Activated CD4-positive, alpha-beta T cell treated with anti-CD3 and anti-CD28 coated beads, Interleukin-2, Interleukin-6, amounts not matched to agents 100 ng/mL and 50 ng/mL, durations not matched to agents 16 hours and 8 hours (primary cell): ENCODE results near the gene NDUFB4.
A peak's percentile ranks its signal among the peaks of the same experiment; 100 is the strongest.
"Not testable (repeated sequence)": the region's sequence is repeated elsewhere in the genome, so short reads cannot be mapped to it uniquely, and the experiment has no call there.

Experiments
- DNase-seq: peaks from one replicate; pipeline ENCODE4 v3.0.0-alpha.2; 2020

The NDUFB4 gene

DNA sequence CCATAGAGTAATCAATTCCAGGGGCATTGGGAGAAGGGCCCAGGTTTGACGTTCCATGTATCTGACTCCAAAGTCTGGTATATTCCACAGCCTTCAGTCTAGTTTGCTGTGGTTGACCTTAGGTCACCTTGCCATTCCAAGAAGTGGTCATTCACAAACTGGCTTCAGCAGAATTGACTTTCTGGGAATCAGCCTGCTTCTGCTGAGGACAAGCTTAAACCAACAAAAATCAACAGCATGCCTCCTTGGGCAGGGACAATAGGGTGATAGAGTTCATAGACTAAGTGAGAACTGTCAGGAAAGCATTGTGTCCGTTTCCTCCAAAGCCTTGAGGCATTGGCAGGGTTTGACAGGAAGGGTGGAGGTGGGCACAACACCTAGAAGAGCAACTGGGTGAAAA, 24.1 kb upstream of the NDUFB4 start:
- no peak for DNase-seq

DNA sequence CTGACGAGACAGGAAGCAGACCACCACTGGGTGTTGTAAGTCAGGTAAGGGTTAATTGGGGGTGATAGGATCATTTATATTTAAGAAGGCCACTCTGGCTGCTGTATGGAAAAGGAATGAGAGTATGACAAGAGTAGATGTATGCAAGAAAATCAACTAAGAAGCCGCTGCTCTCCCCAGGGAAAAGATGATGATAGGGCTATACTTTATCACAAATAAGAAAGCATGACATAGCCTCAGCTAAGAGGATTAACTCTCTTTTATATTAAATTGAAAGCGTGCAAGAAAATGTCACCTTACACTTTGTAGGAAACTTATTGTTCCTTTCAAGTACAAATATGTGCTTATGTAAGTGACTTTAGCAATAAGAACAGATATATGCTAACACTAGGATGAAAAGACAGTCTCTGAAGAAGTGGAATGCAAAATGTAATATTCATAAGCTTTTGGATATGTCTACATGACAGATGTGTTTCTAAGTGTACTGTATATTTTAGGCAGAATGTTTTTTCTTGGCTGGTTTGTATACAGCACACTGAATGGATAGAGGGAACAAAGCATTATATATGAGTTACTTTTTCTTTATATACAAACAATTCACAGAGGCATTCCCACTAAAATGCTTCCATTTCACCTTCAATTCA, 8.7 kb upstream of the NDUFB4 start:
- DNase-seq: no peak

- DNase-seq: no peak
These were observed 384 bp upstream of the NDUFB4 start for GRCh38 chr3:120595788-120596115.

DNA sequence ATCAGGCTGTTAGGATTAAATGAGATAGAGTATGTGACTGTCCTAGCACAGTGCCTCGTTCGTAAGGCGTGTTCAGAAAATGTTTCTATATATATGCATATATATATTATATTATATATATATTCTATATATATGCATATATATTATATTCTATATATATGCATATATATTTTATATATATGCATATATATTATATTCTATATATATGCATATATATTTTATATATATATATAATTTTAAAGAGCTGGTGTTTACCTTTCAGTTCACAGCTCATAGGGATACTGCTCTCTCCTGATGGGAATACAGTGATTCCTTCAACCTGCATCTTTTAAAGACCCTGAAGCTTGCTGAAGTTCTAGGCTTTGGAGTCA, 702 bp downstream of the NDUFB4 start:
- no peak for DNase-seq

DNA sequence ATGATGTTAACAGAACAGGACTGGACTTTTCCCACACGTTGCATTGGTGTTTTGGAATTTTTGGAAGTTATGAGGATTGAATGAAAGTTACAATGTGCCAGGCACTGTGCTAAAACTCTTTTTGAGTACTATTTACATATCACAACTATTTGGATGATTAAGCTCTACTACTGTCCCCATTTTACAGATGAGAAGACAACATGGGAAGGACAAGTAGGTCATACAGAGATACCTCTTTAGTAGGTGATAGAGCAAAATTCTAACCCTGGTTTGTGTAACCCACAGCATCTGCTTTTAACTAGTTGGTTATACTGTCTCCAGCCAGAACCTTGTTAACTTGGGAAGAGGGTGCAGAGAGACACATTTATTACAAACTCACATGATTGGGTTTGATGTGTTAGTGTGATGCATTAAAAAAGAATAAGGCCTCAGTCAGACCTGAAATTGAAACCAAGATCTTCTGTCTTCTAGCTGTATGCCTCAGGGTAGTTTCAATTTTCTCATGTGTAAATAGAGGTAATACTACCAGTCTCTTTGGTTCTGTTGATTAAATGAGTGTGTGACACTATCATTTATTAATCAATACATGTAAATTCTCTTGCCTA, 1.4 kb downstream of the NDUFB4 start:
- peak; percentile 36 for DNase-seq

DNA sequence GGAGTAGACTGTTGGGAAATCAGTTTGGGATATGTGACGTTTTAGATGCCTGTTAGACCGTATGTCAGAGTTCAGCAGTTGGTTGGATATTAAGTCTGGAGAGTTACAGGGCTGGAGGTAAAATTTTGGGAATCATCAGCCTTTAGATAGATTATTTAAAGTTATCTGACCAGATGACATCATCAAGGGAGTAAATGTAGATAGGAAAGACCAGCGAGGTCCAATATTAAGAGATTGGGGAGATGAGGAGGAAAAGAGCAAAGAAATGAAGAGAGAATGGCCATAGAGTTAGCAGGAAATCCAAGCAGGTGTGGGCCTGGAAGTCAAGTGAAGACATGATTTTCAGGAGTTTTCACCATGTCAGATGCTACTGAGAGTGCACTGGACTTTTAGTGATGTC, 3.1 kb downstream of the NDUFB4 start:
- no peak for DNase-seq

DNA sequence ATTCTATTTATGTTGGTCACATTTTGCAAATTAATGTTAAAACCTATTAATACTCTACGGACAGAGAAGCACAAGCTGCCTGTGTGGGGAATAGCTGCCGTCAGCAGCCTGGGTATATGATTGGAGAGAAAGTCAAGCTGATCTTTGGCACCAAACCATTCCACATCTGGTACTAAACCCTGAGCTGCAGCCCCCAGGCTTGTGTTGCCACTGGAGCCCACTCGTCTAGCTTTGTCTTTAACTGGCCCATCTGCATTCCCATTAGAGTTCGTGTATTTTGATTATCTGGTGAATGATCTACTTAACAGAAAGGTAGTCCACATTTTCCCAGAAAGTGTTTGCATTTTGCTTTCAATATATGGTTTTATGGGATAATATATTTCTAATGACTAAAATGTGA, 5.4 kb downstream of the NDUFB4 start:
- DNase-seq: no peak

- DNase-seq: no peak
These were observed 6.5 kb downstream of the NDUFB4 start for GRCh38 chr3:120602682-120603081.

DNA sequence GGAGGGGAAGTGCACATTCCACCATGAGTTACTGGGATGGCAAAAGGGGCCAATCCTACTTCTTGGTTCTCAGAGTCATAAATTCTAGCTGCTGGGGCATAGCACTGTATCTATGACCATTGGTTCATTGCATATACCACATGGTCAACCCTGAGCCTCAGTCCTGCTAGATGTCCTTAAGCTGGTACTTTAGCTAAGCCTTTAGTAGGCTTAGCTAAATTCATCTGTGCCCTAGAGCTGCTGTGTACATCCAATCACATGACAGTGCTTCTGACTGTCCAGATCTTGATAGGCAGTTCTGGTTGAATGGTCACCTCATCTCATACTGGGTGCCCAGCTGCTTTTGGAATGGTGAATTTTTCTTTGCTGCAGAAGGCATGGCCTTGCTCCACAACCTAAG, 8.2 kb downstream of the NDUFB4 start:
- no peak for DNase-seq

GRCh38 chr3:120604784-120605183, 8.6 kb downstream of the NDUFB4 start:
- DNase-seq: no peak

- no peak for DNase-seq
These were observed 12.4 kb downstream of the NDUFB4 start for GRCh38 chr3:120608506-120608905.

DNA sequence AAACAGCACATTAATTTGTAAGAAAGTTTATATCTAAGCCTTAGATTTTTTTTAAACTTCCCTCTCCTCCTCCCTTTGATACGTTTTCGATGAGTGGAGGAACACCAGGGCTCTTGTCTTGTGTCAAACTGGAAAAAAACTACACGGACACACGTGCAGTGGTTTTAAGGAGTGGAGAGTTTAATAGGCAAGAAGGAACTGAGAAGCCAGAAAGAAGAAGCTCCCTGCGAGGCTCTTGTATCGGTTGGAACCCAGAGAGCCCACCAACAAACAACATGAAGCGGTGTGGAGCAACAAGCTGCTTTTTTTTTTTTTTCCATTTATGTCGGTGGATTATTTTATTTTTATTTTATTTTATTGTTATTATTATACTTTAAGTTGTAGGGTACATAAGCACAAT, 18.6 kb downstream of the NDUFB4 start:
- no peak for DNase-seq

DNA sequence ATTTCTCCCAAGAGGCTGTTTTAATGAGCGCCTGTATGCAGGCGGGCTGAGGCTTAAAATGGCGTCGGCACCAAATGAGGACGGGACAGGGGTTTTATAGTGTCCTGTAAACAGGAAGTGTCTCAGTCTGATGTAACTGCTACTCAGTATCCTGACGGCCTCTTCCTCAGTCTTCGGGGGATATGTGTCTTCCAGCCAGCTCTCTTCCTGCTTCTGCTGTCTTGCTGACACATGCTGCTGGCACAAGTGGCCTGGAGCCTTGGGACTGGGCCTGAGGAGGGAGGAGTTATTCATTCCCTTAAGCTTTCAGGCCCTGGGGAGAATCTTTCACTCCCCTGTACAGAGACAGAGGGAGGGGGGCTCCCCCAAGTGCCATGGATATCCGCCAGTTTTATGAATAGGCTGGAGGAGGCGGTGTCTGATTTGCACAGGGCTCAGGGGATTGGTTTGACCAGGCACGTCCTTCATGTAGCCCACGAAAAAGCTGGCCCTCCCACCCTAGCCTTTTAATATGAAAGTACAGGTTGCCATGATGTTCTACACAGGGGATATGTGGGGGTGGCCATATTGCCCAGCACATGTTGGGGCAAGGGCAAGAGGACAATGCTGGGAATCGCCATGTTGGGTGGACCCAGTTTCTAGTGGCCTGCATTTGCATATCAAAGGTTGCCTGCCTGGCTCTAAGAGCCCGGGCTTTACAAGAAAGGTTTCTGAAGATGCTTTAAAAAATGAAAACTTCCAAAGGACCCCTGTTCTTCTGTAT, 19.9 kb downstream of the NDUFB4 start:
- no peak for DNase-seq

DNA sequence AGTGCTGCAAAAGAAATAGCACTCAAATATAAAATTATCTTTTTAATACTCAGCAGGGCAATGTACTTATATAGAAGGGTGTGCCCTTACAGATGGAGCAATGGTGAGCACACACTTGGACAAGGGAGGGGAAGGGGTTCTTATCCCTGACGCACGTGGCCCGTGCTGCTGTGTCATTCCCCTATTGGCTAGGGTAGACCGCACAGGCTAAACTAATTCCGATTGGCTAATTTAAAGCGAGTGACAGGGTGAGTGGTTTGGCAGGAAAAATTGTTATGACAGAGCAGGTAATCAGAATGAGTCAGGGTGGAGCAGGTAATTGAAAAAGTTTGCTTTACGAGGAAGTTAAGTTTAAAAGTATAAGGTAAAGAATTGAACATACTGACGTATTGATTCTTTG, 20.6 kb downstream of the NDUFB4 start:
- not testable (repeated sequence) for DNase-seq

DNA sequence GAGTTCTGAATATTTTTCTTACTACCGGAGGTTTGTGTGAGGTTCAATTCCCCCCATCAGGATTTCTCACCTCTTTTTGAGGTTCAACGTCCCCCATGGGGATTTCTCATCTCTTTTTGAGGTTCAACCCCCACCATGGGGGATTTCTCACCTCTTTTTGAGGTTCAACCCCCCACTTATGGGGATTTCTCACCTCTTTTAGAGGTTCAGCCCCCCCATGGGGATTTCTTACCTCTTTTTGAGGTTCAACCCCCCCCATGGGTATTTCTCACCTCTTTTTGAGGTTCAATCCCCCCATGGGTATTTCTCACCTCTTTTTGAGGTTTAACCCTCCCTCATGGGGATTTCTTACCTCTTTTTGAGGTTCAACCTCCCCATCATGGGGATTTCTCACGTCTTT, 26.3 kb downstream of the NDUFB4 start:
- DNase-seq: no peak

- peak; percentile 10 for DNase-seq
These were observed 27.0 kb downstream of the NDUFB4 start for GRCh38 chr3:120622870-120623726.

DNA sequence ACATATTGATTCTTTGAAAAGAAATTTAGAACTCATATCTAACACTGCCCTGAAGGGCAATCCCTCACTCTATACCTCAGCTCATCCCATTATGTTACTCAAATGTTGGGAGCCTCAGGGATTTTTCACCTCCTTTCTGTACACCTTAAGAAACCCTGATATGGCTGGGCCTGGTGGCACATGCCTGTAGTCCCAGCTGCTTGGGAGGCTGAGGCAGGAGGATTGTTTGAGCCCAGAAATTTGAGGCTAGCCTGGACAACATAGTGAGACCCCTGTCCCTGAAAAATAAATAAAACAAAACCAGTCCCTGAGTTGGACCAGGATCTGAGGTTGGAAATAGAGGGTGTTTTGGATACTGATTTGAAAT, 27.6 kb downstream of the NDUFB4 start:
- DNase-seq: no peak

GRCh38 chr3:120625159-120625586, 29.0 kb downstream of the NDUFB4 start:
- DNase-seq: no peak

DNA sequence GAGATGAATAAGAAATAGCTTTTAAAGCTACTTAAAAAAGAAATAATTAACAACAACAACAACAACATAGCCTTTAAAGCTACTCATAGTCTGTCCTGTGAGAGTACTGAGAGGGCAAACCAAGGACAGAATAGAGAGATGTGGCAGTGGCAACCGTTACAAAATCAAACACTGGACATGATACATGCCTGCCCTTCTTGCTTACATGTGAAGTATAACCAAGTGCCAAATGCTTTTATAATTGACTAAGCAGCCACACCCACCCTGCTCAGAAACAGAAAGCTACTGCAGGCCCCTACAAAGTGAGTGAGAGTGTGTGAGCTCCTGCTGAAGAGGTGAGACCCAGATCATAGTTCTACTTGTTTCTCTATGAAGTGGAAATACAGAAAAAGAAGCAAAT, 38.4 kb downstream of the NDUFB4 start:
- no peak for DNase-seq

DNA sequence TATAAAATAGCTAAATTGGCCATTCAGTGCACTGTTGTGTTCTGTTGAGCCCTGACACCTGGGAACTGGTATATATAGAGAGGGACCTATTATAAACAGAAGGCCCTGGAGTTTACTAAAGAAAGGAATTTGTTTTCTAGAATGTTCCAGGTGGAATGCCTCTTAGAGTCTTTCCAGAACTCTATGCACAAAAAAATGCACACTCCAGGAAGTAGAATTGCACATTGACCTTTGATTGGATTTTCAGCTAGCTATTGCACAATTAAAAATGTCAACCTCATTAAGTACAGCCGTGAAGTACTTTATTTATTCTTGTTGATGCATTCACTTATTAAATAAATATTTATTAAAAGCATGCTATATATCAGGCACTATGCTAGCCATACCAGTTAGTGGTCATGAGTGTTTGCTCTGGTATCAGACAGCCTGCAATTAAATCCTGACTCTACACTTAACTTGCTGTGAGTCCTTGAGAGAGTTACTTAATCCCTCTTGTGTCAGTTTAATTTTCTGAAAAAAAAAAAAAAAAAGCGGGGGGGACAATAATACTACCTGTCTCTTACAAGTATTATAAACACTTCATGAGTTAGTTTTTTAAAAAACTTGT, 40.8 kb downstream of the NDUFB4 start:
- DNase-seq: no peak

DNA sequence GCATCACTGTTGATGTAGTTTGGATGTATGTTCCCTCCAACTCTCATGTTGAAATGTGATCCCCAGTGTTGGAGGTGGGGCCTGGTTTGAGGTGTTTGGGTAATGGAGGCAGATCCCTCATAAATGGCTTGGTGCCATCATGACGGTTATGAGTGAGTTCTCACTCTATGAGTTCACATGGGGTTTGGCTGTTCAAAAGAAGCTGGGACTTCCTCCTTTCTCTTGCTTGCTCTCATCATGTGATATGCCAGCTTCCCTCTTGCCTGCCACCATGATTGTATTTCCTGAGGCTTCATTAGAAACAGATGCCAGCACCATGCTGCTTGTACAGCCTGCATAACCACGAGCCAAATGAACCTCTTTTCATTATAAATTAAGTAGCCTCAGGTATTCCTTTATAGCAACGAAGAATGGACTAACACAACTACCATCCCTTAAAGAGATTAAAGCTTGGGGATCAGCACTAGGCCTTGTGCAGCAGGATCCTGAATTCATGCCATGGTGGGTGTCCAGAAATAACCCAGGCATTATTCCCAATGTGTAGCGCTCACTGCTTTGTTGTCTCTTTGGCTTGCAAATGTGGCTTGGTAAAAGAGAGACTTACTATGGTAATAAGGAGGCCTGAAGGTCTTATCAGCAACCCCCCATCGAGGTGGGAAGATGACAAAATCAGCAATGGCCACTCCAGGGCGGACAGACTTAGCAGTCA, 41.9 kb downstream of the NDUFB4 start:
- no peak for DNase-seq

- DNase-seq: not testable (repeated sequence)
These were observed 42.7 kb downstream of the NDUFB4 start for GRCh38 chr3:120638820-120639219.

DNA sequence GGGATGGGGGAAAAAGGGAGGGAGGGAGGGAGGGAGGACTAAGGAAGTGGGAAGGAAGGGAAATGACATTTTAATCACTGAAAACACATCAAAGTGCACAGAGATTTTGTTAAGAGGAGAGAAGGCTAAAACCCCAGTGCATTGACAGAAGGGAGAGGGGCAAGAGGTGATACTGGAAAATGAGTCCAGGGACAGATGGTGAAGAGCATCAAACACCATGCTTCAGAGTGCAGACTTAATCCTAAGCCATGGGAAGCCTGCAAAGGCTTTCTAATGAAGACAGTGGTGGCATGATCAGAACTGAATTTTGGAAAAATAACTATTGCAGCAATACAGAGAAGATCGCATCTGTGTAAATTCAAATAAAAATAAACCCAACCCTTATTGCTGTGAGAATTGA, 44.1 kb downstream of the NDUFB4 start:
- DNase-seq: no peak
